Measurements from ENCODE around the gene TMEM72.

DNA sequence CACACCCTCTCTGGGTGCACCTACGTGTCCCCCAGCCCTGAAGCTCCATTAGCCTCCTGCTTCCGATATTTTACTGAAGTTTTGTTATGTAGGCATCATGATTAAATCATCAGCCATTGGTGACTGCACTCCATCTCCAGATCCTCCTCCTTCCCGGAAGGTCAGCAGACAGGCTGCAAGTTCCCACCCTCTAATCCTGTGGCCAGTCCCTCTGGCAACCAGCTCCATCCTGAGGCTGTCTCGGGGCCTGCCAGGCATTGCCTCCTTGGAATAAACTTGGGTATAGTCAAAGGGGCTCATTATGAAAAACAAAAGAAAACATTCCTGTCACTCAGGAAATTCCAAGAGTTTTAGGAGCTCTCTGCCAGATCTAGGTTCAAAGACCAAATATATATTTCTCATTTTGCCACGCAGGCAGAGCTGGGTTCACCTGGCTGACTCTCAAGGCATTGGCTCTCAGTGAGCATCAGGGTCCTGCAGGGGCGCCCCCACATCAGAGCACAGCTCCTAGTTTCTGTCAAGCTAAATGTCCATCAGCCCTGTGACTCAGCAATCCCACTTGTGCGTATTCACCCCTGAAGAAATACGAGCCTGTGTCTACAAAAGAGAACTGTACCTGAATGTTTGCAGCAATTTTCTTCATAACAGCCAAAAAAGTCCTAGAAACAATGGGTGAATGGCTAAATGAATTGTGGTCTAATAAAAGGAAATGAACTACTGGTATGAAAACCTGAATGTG, 27.4 kb upstream of the TMEM72 start:
- TF ChIP-seq CTCF (IDR thresholded peaks at IDR 0.05) (no peak), POLR2AphosphoS5 (IDR thresholded peaks at IDR 0.05) (no peak), POLR2A (IDR thresholded peaks at IDR 0.05) (no peak)

Data from upper lobe of left lung (tissue), 4 donors.